ENCODE results near the gene GABARAP. TPM values are rescaled to one million over a fixed set of nuclear protein-coding genes. Genes with fewer than 3 reads are reported as not detected.

Gene GABARAP
- 908 TPM for total RNA-seq (ENCODE audit: unreplicated experiment)
- long read RNA-seq, transcript GABARAP-206 (4 exons, 762 nt), result minor isoform, 12 of 533 reads
- long read RNA-seq, transcript GABARAP-201 (4 exons, 1,634 nt), result major isoform, 428 of 533 reads
- long read RNA-seq, transcript GABARAP-204 (3 exons, 837 nt), result minor isoform, 83 of 533 reads
- long read RNA-seq, partial matches to known transcripts, result 0 of 533 reads
- long read RNA-seq, other reads (novel, unspliced or antisense), result 6 of 533 reads

DNA sequence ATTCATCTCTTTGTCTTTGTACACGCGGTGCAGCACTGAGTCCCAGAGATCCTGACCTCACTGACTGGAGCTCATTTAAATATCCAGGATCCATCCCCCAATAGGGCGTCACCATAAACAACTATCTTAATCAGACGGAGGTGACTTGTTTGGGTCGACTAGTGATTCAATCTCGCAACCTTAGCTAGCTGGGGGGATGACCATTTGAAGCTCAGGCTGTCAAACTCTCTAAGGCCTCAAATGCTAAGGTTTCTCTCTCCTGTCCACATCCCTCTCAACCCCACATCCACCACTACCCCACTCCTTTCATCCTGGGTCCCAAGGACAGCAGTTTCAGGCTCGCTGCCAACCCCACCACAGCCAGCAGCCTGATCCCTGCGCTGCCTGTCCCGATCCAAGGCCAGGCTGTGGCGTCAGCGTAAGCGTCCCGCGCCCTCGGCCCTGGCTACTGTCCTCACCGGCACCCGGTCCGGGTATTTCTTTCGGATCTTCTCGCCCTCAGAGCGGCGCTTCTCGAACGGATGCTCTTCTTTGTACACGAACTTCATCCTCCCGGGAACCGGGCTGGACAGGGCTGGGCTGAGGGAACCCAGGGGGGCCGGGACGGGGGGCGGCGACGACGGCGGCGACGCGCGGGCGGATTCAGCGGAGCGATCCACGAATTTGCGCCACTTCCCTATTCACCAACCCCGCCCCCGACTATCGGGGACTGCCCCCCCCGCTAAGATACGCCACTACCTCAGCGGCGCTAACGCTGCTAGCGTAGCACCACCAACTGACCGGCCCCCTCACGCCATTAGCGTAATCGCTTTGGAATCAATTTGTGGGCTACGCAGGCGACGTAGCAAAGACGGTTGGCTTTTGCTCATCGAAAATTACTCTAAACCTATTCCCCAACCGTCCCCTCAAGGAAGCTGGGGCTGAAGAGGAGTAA lies at the start of gene GABARAP:
Gene GABARAP, minus strand, starts transcription at position 667 of the 934 bp plus-strand sequence. Its CDS starts 119 bp downstream, at position 548.
- TF ChIP-seq, protein P1, sequence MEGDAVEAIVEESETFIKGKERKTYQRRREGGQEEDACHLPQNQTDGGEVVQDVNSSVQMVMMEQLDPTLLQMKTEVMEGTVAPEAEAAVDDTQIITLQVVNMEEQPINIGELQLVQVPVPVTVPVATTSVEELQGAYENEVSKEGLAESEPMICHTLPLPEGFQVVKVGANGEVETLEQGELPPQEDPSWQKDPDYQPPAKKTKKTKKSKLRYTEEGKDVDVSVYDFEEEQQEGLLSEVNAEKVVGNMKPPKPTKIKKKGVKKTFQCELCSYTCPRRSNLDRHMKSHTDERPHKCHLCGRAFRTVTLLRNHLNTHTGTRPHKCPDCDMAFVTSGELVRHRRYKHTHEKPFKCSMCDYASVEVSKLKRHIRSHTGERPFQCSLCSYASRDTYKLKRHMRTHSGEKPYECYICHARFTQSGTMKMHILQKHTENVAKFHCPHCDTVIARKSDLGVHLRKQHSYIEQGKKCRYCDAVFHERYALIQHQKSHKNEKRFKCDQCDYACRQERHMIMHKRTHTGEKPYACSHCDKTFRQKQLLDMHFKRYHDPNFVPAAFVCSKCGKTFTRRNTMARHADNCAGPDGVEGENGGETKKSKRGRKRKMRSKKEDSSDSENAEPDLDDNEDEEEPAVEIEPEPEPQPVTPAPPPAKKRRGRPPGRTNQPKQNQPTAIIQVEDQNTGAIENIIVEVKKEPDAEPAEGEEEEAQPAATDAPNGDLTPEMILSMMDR (IDR thresholded peaks at IDR 0.05; ENCODE audit: partially characterized antibody, unreplicated experiment), result no peak
- H3K9me3 Mint-ChIP-seq (ENCODE audit: unreplicated experiment), result peaks cover 40% of the 10 kb centered on the region
- H3K27ac Mint-ChIP-seq (ENCODE audit: unreplicated experiment), result peak within 1 kb of the TSS; percentile 100
- peaks cover 39% of the 10 kb centered on the region for H3K27me3 Mint-ChIP-seq (ENCODE audit: unreplicated experiment)
- H3K36me3 Mint-ChIP-seq (ENCODE audit: unreplicated experiment), result peaks cover 15% of the 10 kb centered on the region
- DNase-seq, result peak; percentile 92
- peaks cover 33% of the 10 kb centered on the region for H3K4me1 Mint-ChIP-seq (ENCODE audit: low read depth, unreplicated experiment)
- H3K4me3 Mint-ChIP-seq (ENCODE audit: unreplicated experiment), result peak within 1 kb of the TSS; percentile 99

DNA sequence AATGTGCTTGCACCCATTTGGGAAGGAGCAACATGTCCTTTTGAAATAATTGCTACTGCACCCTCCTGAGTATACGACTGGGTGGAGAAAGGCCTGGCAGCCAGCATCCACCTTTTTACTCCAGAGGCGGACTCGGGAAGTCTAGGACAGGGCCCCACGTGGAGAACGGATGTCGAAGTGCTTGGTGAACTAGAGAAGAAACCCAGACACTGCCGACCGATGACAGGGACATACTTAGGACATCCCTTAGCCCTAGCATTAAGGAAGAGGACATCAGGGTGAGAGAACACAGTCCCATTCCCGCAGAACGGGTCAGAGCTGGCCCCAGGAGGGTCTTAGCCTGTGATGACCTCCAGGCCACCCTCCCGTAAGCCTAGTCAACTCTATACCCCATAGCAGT lies 48.4 kb upstream of the GABARAP start:
- peaks cover 20% of the 10 kb centered on the region for H3K27me3 Mint-ChIP-seq (ENCODE audit: unreplicated experiment)
- no peak for DNase-seq
- H3K9me3 Mint-ChIP-seq (ENCODE audit: unreplicated experiment), result peaks cover 5% of the 10 kb centered on the region
- no peak overlapping the region for H3K4me3 Mint-ChIP-seq (ENCODE audit: unreplicated experiment)
- H3K4me1 Mint-ChIP-seq (ENCODE audit: low read depth, unreplicated experiment), result no peaks in the 10 kb centered on the region
- no peak overlapping the region for H3K27ac Mint-ChIP-seq (ENCODE audit: unreplicated experiment)
- TF ChIP-seq, protein P1 (IDR thresholded peaks at IDR 0.05; ENCODE audit: partially characterized antibody, unreplicated experiment), result no peak
- no peaks in the 10 kb centered on the region for H3K36me3 Mint-ChIP-seq (ENCODE audit: unreplicated experiment)

DNA sequence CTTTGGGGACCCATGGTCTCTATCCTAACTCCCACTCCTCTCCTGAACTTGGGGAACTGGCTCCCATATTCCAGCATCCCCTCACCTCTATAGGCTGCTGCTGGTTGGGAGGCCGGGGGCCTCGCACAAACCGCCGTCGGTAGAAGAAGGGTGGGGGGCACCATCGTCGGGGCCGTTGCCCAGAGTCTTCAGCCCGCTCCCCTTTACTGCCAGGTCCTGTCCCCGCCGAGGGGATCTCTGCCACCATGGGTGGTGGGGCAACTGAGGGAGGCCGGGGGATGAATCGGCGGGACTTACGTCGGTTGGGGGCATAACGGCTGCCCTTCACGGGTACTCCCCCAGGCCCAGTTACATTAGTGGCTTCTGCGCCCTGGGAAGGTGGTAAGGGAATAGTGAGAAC lies 47.9 kb upstream of the GABARAP start:
- Mint-ChIP-seq H3K27me3 (ENCODE audit: unreplicated experiment) (peaks cover 17% of the 10 kb centered on the region), H3K4me3 (ENCODE audit: unreplicated experiment) (no peak overlapping the region), H3K4me1 (ENCODE audit: low read depth, unreplicated experiment) (no peaks in the 10 kb centered on the region), H3K9me3 (ENCODE audit: unreplicated experiment) (peaks cover 2% of the 10 kb centered on the region), H3K36me3 (ENCODE audit: unreplicated experiment) (no peaks in the 10 kb centered on the region), H3K27ac (ENCODE audit: unreplicated experiment) (no peak overlapping the region)
- DNase-seq, result no peak
- TF ChIP-seq, protein P1 (IDR thresholded peaks at IDR 0.05; ENCODE audit: partially characterized antibody, unreplicated experiment), result no peak

DNA sequence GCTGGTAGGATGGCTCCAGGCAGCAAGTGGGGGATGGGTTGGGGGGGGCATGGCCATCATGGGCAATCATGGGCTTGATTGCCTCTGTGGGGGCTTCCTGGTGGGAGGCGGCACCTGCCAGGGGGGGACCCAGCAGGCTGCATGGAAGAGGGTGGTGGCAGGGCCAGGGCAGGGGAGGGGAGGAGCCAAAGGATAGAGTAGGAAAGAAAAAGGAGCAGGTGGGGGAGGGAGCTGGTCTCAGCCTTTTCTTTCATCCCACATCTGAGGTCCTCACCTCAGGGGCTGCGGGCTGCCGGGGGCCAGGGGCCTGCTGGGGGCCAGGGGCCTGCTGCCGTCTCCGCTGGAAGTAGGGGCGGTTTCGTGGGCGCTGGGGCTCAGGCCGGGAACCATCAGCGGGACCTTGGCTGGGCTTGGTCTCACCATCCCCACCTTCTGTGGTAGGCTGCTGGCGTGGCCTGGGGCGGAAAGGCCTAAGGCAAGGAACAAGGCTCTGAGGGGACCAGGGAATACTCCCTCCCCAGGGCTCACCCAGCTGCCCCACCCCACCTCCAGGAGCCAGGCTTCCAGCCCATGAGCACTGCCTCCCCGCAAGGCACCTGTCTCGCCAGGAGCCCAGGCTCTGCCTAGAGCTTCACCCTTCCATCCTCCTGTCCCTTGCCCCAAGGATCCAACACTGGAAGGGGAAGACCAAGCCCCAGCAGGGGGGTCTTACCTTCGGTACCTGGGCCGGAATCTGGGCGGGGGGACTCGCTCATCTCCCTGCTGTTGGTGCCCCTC lies 47.2 kb upstream of the GABARAP start:
- peaks cover 16% of the 10 kb centered on the region for H3K27me3 Mint-ChIP-seq (ENCODE audit: unreplicated experiment)
- H3K4me1 Mint-ChIP-seq (ENCODE audit: low read depth, unreplicated experiment), result no peaks in the 10 kb centered on the region
- no peak for DNase-seq
- no peak overlapping the region for H3K4me3 Mint-ChIP-seq (ENCODE audit: unreplicated experiment)
- H3K27ac Mint-ChIP-seq (ENCODE audit: unreplicated experiment), result no peak overlapping the region
- TF ChIP-seq, protein P1 (IDR thresholded peaks at IDR 0.05; ENCODE audit: partially characterized antibody, unreplicated experiment), result no peak
- H3K36me3 Mint-ChIP-seq (ENCODE audit: unreplicated experiment), result no peaks in the 10 kb centered on the region
- peaks cover 1% of the 10 kb centered on the region for H3K9me3 Mint-ChIP-seq (ENCODE audit: unreplicated experiment)

All from glutamatergic neuron (in vitro differentiated cells).